K562 (cell line): Measurements from ENCODE around the gene TPPP. TPM values are rescaled to one million over a fixed set of nuclear protein-coding genes. Genes with fewer than 3 reads are reported as not detected.

ENCODE experiments used
- ATF1 ChIP-seq, 2 experiments: fragments of 450-650 bp in 1 of 2; IDR thresholded peaks; 2 replicates each; pipeline ENCODE4 v1.6.1; 2016; ENCODE audit warnings: missing compliant biosample characterization in 1 of 2, missing genetic modification characterization in 1 of 2
- BMI1 ChIP-seq: fragments of 150-350 bp; IDR thresholded peaks from 2 replicates; pipeline ENCODE4 v1.6.1; 2014; ENCODE audit warnings: low read length
- CAMTA2 ChIP-seq: fragments of 250-450 bp; sonication (Bioruptor Pico); conservative IDR thresholded peaks from 2 replicates; pipeline ENCODE4 v1.5.1; 2022
- DMBX1 ChIP-seq: fragments of 250-450 bp; sonication (Bioruptor Pico); IDR thresholded peaks from 2 replicates; pipeline ENCODE4 v1.8.0; 2022; ENCODE audit warnings: inconsistent platforms, mild to moderate bottlenecking, moderate library complexity, borderline replicate concordance
- MAZ ChIP-seq, 2 experiments: fragments of 450-650 bp in 1 of 2; sonication (generic) in 1 of 2; formaldehyde crosslinking; IDR thresholded peaks in 1 of 2; conservative IDR thresholded peaks in 1 of 2; 2 replicates each; pipeline versions ENCODE4 v1.4.0 to v1.5.0; 2020; ENCODE audit warnings: mild to moderate bottlenecking in 1 of 2, missing genetic modification reagents in 1 of 2
- NCOA4 ChIP-seq: fragments of 450-650 bp; IDR thresholded peaks from 2 replicates; pipeline ENCODE4 v1.6.1; 2018; ENCODE audit warnings: mild to moderate bottlenecking; ENCODE audit not compliant: partially characterized antibody
- NCOA6 ChIP-seq: fragments of 450-650 bp; IDR thresholded peaks from 2 replicates; pipeline ENCODE4 v1.6.1; 2017; ENCODE audit warnings: mild to moderate bottlenecking
- NFIX ChIP-seq: fragments of 250-450 bp; sonication (Bioruptor Pico); IDR thresholded peaks from 2 replicates; pipeline ENCODE4 v1.4.0; 2020; ENCODE audit warnings: low read depth, mild to moderate bottlenecking, moderate library complexity
- NFXL1 ChIP-seq: fragments of 450-650 bp; formaldehyde crosslinking; IDR thresholded peaks from 2 replicates; pipeline ENCODE4 v1.4.0; 2021; ENCODE audit warnings: mild to moderate bottlenecking
- SMAD3 ChIP-seq: fragments of 450-650 bp; formaldehyde crosslinking; conservative IDR thresholded peaks from 2 replicates; pipeline ENCODE4 v1.4.0; 2020; ENCODE audit warnings: mild to moderate bottlenecking
- TBL1XR1 ChIP-seq, 2 experiments: IDR thresholded peaks; 2 replicates each; pipeline ENCODE4 v1.6.1; 2012; ENCODE audit warnings: improper control_type of control experiment in 2 of 2, low read length in 2 of 2, mild to moderate bottlenecking in 1 of 2
- TCF7 ChIP-seq: sonication (generic); IDR thresholded peaks from 2 replicates; pipeline ENCODE4 v1.6.1; 2016; ENCODE audit warnings: antibody characterized with exemption, borderline replicate concordance
- TCFL5 ChIP-seq: fragments of 250-450 bp; sonication (Bioruptor Pico); conservative IDR thresholded peaks from 2 replicates; pipeline ENCODE4 v1.6.1; 2021; ENCODE audit warnings: mild to moderate bottlenecking, moderate library complexity, matching md5 sums
- ZNF23 ChIP-seq: fragments of 250-450 bp; sonication (Bioruptor Pico); IDR thresholded peaks from 2 replicates; pipeline ENCODE4 v1.4.0; 2020; ENCODE audit warnings: mild to moderate bottlenecking
- ZNF41 ChIP-seq: fragments of 250-450 bp; sonication (Bioruptor Pico); conservative IDR thresholded peaks from 2 replicates; pipeline ENCODE4 v1.4.0; 2020; ENCODE audit warnings: mild to moderate bottlenecking
- ZNF57 ChIP-seq: fragments of 450-650 bp; formaldehyde crosslinking; IDR thresholded peaks from 2 replicates; pipeline ENCODE4 v1.4.0; 2020; ENCODE audit warnings: mild to moderate bottlenecking, moderate library complexity
- ZNF785 ChIP-seq: fragments of 250-450 bp; sonication (Bioruptor Pico); IDR thresholded peaks from 2 replicates; pipeline ENCODE4 v1.4.0; 2020; ENCODE audit warnings: mild to moderate bottlenecking
- polyA plus RNA-seq, 8 experiments: library from polyadenylated mRNA; depleted of rRNA in 4 of 8; stranded (reverse) in 5 of 8; unstranded in 3 of 8; fragments of >200 nt; fragmentation: Nextera tagmentation in 2 of 8; fragmentation: Illumina TruSeq in 1 of 8; extraction: Ambion mirVana in 2 of 8; extraction: Trizol in 1 of 8; gene quantifications; 2 replicates each; pipeline versions ENCODE4 v1.2.1 to v1.2.3, GENCODE V29; 2011 to 2014; ENCODE audit warnings: inconsistent platforms in 1 of 8, missing spikeins in 1 of 8
- total RNA-seq, 7 experiments: library from RNA; depleted of rRNA in 6 of 7; stranded (reverse); fragments of >200 nt in 6 of 7; fragmentation: Illumina TruSeq in 2 of 7; extraction: Trizol in 2 of 7; gene quantifications; 2 replicates each; pipeline versions ENCODE4 v1.2.1 to v1.2.3, GENCODE V29; 2011 to 2021; ENCODE audit warnings: low replicate concordance in 1 of 7
- TF ChIP-seq, protein P1 (sequence below): fragments of 450-650 bp; formaldehyde crosslinking; IDR thresholded peaks from 2 replicates; pipeline ENCODE4 v1.4.0; 2020; ENCODE audit warnings: mild to moderate bottlenecking, moderate library complexity
- TF ChIP-seq, protein P2 (sequence below): sonication (generic); formaldehyde crosslinking; IDR thresholded peaks from 2 replicates; pipeline ENCODE4 v1.8.1; 2023; ENCODE audit warnings: missing genetic modification reagents, mild to moderate bottlenecking, borderline replicate concordance
- TF ChIP-seq, protein P3 (sequence below): fragments of 250-450 bp; sonication (Bioruptor Pico); IDR thresholded peaks from 2 replicates; pipeline ENCODE4 v1.8.0; 2022; ENCODE audit warnings: moderate library complexity, mild to moderate bottlenecking, inconsistent platforms

TPPP gene
- total and polyA plus RNA-seq, 9 of the 15 experiments (the other 6 are each of a cell fraction or from before 2014, with no cell fraction given), result 0.01 to 0.07 (median 0.03) TPM; not detected in 6

DNA sequence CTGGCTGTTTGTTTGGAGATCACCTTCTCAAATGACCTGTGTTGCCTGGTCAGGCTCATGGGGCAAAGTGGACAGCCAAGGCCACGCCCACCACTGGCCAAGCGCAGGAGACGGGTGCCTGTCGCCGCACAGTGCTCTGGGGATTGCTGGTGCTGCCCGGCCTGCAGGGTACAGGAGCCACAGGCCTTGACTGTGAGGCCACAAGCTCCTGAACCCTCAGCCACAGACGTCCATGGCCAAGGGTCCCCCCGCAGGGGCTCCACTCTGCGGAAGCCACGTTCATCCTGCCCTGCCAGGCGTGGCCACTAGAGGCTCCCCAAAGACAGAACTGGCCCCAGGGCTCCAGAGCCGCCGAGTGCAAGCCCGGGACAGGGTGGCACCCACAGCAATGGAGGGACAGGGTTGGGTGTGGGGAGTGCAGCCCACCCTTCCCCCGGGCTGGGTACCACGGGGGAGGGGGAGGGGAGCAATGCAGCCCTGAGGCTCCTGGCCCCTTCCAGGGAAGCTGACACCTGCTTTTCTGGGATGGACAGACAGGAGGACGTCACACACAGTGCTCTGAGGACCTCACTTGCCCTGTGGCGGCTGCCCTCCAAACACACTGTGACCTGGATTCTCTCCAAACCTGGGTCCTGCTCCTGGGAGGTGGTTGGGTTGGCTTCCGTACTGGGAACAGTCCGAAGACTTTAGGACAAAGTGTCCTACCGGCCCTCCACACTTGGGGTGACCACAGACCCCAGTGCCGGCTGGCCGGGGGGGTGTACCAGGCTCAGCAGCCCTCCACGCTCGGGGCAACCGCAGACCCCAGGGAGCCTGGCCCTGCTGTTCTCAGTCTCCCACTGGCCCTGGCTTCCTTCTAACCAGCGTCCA, 21.5 kb downstream of the TPPP start (continued):
- TF ChIP-seq CAMTA2 (CRISPR knock-in tag), result no peak
- no peak for TF ChIP-seq BMI1
- TF ChIP-seq TBL1XR1 (IDR thresholded peaks at IDR 0.05; ENCODE audit: low read length in 2 of 2), result no peak
- no peak for TF ChIP-seq NCOA4
- TF ChIP-seq TCF7, result no peak
- no peak for TF ChIP-seq ZNF23
- no peak for TF ChIP-seq TCFL5 (CRISPR knock-in tag)
- no peak for TF ChIP-seq ZNF41 (CRISPR knock-in tag)
- TF ChIP-seq, protein P1, sequence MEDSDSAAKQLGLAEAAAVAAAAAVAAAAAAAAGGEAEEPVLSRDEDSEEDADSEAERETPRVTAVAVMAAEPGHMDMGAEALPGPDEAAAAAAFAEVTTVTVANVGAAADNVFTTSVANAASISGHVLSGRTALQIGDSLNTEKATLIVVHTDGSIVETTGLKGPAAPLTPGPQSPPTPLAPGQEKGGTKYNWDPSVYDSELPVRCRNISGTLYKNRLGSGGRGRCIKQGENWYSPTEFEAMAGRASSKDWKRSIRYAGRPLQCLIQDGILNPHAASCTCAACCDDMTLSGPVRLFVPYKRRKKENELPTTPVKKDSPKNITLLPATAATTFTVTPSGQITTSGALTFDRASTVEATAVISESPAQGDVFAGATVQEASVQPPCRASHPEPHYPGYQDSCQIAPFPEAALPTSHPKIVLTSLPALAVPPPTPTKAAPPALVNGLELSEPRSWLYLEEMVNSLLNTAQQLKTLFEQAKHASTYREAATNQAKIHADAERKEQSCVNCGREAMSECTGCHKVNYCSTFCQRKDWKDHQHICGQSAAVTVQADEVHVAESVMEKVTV (CRISPR knock-in tag), result peak; percentile 76
- no peak for TF ChIP-seq DMBX1 (CRISPR knock-in tag)
- TF ChIP-seq ATF1 (CRISPR knock-in tag; IDR thresholded peaks at IDR 0.05), result no peak
- peak; percentile 44 for TF ChIP-seq ATF1 (tag; IDR thresholded peaks at IDR 0.05)
- TF ChIP-seq, protein P2, sequence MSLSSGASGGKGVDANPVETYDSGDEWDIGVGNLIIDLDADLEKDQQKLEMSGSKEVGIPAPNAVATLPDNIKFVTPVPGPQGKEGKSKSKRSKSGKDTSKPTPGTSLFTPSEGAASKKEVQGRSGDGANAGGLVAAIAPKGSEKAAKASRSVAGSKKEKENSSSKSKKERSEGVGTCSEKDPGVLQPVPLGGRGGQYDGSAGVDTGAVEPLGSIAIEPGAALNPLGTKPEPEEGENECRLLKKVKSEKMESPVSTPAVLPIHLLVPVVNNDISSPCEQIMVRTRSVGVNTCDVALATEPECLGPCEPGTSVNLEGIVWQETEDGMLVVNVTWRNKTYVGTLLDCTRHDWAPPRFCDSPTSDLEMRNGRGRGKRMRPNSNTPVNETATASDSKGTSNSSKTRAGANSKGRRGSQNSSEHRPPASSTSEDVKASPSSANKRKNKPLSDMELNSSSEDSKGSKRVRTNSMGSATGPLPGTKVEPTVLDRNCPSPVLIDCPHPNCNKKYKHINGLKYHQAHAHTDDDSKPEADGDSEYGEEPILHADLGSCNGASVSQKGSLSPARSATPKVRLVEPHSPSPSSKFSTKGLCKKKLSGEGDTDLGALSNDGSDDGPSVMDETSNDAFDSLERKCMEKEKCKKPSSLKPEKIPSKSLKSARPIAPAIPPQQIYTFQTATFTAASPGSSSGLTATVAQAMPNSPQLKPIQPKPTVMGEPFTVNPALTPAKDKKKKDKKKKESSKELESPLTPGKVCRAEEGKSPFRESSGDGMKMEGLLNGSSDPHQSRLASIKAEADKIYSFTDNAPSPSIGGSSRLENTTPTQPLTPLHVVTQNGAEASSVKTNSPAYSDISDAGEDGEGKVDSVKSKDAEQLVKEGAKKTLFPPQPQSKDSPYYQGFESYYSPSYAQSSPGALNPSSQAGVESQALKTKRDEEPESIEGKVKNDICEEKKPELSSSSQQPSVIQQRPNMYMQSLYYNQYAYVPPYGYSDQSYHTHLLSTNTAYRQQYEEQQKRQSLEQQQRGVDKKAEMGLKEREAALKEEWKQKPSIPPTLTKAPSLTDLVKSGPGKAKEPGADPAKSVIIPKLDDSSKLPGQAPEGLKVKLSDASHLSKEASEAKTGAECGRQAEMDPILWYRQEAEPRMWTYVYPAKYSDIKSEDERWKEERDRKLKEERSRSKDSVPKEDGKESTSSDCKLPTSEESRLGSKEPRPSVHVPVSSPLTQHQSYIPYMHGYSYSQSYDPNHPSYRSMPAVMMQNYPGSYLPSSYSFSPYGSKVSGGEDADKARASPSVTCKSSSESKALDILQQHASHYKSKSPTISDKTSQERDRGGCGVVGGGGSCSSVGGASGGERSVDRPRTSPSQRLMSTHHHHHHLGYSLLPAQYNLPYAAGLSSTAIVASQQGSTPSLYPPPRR (CRISPR knock-in tag), result no peak
- no peak for TF ChIP-seq NFIX (CRISPR knock-in tag)
- TF ChIP-seq MAZ (CRISPR knock-in tag; conservative IDR thresholded peaks at IDR 0.05 in 1 of 2, IDR thresholded peaks at IDR 0.05 in 1 of 2), result peak in 1 of 2 experiments; percentile 69; a peak in 3 of 4 replicates
- TF ChIP-seq NFXL1 (CRISPR knock-in tag), result 0 out of 2 replicates have a peak, but pooled peaks have one; percentile 43
- TF ChIP-seq SMAD3, result no peak
- no peak for TF ChIP-seq ZNF785
- TF ChIP-seq ZNF57 (CRISPR knock-in tag), result no peak
- TF ChIP-seq NCOA6, result no peak
- TF ChIP-seq, protein P3, sequence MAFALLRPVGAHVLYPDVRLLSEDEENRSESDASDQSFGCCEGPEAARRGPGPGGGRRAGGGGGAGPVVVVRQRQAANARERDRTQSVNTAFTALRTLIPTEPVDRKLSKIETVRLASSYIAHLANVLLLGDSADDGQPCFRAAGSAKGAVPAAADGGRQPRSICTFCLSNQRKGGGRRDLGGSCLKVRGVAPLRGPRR (CRISPR knock-in tag), result no peak
